ENCODE data around the gene NDUFA6.
"Not testable (repeated sequence)": the region's sequence is repeated elsewhere in the genome, so short reads cannot be mapped to it uniquely, and the experiment has no call there.

Gene NDUFA6

DNA sequence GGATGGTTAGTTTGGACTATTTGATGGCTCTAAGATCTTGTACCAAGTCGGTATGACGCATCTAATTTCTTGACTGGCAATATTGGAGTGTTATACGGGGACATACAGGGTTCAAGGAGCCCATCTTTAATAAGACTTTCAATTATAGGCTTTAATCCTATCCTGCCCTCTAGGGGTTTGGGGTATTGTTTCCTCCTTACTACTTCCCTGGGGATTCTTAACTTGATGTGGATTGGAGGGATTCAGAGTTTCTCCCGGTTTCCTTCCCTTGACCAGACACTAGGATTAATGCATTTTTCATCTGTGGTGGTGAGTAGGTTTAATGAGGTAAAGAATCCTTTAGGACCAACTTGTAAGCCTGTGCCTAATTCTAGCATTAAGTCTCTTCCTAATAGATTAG is 21.2 kb upstream of the NDUFA6 start:
- no peak for DNase-seq

DNA sequence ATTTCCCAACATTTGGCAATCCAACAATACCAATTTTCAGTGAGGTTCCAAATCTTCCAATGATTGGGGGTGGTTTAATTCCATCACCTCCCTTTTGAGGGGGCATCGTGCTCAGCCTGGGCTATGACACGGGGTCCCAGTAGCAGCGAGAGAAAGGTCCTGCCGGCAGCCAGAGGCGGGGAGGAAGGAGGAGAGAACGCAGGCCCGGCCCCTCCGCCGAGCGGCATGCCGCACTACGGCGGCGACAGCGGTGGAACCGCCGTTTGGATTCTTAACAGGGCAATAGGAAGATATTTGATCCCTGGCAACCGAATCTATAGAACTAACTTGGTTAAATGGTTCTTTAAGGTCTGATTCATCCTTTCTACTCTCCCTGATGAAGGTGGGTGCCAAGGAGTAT is 18.3 kb upstream of the NDUFA6 start:
- DNase-seq: no peak

DNA sequence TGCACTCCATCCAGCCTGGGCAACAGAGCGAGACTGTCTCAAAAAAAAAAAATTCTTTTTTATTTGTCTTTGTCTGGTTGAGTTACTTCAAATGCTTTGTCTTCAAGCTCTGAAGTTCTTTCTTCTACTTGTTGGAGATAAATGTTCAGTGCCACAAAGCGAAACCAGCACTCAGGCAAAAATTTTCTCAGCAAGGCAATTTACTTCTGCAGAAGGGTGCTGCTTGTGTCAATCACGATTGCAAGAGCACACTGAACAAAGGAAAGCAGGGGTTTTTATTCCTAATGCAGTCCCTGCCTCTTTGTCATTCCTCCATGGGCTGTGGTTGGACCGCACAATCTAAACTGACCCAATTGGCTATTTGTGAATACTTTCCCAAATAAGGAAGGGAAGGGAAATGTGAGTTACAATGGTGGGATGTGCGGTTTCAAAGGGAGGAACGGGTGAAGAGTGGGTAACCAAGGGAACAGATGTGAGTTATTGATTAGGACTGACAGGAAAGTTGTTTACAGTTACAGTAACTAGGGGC is 13.8 kb upstream of the NDUFA6 start:
- DNase-seq: not testable (repeated sequence)

DNA sequence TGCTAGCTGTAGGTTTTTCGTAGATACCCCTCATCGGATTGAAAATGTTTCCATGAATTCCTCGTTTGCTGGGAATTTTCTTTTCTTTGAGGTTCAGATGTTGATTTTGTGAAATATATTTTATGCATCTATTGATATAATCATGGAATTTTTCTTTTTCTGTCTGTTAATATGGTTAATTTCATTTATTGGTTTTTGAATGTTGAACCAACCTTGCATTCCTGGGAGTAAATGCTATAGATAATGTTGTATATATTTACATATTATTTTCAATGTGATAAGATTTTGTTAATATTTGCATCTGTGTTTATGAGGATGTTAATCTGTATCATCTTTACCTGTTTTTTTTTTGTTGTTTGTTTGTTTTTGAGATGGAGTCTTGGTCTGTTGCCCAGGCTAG is 10.6 kb upstream of the NDUFA6 start:
- no peak for DNase-seq

DNA sequence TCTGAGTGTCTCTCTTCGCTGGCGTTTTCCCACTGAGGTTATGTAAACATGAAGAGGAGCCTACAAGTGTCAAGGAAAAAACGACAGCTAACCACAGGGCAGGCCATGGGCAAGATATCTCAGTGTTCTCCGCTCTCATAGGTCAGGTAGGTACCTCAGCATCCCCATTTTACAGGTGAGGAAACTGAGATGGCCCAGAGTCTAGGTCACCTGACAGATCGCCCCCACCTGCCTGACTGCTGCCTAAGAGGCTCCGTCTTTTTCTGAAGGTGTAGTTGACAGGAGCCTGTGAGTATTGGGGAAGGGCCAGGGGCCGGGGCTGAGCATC is 847 bp upstream of the NDUFA6 start:
- DNase-seq: no peak

DNA sequence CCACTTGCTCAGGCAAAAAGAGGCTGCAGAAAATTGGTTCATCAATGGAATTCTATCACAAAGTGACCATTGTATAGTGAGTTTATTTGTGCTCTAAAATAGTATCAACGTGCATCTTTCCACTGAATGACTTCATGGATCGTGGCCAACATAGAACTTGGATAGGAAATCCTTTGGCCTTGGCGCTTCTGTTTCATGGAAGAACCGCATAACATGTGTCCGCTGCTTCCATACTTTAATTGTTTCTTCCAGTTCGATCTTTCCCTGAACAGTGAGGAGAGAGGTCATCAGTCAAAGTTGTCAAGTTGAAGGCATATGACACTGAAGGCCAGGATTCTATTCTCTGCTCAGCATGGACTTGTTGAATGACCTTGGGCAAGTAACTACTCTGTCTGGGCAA is 4.5 kb downstream of the NDUFA6 start:
- DNase-seq: no peak

DNA sequence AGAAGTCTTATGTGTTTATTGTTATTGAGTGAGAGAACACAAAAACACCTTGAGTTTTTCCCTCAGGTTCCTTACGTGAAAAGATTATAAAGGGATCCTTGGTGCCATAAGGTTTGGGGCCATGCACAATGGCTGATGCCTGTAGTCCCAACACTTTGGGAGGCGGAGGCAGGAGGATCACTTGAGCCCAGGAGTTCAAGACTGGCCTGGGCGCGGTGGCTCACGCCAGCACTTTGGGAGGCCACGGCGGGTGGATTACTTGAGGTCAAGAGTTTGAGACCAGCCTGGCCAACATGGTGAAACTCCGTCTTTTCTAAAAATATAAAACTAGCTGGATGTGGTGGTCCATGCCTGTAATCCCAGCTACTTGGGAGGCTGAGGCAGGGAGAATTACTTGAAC is 5.7 kb downstream of the NDUFA6 start:
- DNase-seq: no peak

DNA sequence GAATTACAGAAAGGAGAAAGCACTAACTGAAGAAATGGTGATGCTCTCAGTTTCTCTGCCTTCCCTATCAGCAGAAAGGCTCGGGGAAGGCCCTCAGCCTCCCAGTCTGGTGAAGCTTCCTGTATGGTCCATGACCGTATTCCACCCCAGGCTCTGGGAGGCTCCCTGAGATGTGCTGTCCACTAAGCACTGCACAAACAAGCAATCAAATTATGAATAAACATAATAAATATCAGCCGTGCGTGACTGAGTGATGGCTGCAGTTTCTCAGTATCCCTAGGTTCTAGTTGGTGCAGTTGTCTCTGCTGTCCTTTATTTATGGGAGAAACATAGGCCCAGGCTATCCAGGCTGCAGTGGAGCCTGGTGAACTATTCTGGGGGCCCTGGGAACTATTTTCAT is 7.5 kb downstream of the NDUFA6 start:
- no peak for DNase-seq

DNA sequence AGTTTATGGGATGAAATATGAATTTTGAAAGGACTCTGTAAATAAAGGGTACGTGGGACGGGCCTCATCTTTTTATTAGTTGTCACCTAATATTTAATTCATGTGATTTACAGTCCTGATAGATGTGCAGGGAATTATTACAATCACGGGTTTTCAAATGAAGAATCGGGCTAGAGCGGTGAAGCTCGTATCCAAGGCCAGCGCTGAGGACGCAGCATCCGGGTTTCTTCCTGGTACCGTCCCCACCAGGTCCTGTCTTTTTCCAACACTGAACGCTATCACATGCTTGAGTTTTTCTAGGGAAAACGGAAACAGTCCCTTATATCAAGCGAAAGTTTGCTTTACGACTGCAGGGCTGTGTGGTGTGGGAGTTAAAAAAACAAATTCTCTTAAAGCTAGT is 10.3 kb downstream of the NDUFA6 start:
- DNase-seq: no peak

DNA sequence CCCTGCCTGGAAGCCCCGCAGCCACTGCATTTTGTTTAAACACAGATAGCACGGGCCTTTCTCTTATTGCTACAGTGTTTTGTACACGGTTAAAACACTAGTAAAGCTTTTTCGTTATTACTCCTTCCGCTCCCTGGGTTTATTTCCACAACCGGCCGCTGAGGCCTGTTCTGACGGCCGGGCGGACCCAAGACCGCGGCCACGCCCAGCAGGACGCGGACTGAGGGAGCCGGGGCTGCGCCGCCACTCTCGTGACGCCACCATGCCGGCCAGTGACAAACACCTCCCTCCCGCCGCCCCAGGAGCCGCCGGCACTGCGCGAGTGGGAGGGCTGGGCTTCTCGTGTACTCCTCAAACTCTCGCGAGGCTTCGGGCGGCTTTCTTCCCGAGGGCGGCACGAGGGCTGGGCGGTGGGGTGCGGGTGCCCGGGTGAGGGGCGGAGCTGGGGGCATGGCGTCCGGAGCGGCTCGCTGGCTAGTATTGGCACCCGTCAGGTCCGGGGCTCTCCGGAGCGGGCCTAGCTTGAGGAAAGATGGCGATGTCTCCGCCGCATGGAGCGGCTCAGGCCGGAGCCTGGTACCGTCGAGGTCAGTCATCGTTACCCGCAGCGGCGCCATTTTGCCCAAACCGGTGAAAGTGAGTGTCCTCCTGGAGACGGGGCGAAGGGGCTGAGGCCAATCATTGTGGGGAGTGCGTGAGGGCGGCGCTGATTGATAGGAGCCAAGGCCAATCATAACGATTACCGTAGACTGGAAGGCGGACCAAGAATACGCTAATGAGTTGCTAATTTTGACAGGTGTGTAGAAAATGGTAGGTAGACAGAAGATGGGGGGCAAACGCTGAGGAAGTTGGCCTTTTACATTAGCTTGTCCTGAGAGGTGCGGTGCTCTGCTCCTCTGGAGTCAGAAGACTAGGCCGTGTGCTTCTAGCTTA is 11.0 kb downstream of the NDUFA6 start, which contains the start of gene SMDT1:
SMDT1 (plus strand) TSS at position 382 of the 933 bp plus-strand sequence; CDS start at position 451, 69 bp downstream.
- DNase-seq: peak; percentile 95

DNA sequence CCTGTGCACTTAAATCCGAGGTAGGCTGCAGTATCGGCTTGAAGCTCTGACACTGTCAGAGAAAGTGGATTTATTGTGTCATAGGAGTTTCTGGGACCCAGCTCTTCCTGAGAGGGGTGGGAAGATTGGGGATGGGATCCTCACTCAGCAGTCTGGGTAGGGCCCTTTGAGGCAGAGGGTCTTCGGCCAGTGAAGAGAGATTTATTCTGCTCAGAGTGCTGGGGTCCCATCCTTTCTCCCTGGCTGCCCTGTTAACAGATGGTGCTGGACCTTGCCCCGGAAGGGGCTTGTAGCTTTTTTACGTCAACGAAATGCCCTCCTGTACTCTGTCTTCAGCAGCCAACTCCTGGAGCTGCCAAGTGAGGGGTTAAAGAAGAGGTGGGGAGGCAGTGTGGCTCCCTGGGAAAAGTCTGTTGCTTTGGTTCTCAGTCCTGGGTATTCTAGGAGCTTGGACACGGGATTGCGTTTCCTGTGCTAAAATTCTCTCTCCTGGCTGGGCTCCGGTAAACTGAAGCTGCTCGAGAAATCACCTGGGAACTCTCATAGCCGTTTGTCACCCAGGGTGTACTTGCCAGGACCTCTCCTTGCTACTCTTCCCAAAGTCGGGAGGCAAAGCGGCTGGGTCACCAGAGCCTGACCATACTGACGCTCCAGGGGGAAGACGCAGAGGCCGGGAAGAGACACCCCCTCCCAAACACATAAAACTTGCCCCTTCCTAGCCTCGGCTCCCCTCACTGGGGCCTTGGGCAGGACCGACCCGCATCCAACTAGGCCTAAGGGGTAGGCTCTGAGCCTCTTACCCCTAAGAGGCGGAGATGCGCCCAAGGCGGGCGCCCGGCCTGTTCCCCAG is 11.9 kb downstream of the NDUFA6 start:
- DNase-seq: no peak

DNA sequence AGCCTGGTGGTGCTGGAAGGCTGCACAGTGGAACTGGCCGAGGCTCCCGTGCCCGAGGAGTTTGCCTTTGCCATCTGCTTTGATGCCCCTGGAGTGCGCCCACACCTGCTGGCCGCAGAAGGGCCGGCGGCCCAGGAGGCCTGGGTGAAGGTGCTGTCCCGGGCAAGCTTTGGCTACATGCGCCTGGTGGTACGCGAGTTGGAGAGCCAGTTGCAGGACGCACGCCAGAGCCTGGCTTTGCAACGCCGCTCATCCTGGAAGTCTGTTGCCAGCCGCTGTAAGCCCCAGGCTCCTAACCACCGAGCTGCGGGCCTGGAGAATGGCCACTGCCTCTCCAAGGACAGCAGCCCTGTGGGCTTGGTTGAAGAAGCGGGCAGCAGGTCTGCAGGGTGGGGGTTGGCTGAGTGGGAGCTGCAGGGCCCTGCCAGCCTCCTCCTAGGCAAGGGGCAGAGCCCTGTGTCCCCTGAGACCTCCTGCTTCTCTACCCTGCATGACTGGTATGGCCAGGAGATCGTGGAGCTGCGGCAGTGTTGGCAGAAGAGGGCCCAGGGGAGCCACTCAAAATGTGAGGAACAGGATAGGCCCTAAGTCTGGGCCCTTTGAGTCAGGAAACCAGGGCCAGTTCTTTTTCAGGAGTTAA is 13.0 kb downstream of the NDUFA6 start:
- DNase-seq: no peak

DNA sequence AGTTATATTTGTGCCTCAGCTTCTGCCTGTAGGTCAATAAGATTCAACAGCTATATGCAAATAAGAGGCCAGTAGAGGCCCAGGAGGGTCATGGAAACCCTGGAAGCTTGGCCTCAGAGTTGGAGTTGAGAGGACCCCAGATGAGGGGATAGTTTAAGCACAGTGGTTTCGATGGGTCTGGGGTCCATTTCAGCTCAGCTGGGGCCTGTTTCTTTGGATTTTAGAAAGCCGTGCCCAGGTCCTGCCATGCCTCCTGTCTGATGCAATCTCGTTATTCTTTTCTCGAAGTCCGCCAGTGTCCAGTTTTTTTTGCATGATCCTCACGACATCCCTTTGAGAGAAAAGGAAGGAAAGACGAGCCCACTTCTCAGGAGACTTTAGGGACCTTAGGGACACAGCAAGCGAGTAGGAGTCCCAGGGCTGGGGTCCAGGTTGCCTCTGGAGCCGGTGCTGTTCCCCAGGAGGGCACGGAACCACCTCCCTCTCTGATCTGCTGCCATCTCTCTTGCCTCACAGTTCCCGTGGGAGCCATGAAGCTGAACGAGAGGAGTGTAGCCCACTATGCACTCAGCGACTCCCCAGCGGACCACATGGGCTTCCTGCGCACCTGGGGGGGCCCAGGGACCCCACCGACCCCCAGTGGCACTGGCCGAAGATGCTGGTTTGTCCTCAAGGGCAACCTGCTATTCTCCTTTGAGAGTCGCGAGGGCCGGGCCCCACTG is 13.6 kb downstream of the NDUFA6 start:
- no peak for DNase-seq

DNA sequence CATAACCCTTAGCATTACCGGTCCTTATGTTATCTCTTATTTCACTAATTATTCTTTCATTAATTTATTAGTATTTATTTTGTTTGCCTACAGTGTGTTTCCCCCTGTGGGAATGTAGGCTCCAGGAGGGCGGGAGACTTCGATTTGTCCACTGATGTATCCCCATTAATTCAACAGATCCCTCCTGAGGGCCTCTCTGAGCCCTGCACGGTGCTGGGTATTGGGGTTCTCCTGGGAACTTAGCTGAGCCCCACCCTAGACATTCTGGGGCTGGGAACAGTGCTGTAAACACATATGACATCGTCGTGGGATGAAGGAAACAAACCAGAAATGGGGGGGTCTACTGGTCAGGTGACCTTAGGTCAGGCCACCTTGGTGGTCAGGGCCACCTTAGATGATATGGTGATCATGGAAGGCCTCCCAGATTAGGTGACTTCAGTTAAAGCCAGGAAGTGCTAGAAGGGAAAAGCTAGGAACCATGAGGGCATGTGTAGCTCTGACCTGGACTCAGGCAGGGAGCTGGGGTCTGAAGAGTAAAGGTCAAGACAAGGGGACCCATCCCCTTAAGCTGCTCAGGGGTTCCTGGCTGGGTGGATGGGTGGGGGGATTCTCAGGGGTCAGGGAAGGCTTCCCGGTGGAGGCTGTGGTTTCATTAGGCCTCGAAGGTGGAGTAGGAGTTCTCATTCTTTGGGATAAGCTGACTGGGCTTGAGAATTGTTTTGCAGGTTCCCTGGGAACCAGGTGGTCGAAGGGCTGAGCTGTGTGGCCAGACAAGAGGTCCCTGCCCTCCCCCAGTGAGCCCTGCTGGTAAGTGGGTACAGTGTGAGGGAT is 15.5 kb downstream of the NDUFA6 start:
- DNase-seq: no peak

DNA sequence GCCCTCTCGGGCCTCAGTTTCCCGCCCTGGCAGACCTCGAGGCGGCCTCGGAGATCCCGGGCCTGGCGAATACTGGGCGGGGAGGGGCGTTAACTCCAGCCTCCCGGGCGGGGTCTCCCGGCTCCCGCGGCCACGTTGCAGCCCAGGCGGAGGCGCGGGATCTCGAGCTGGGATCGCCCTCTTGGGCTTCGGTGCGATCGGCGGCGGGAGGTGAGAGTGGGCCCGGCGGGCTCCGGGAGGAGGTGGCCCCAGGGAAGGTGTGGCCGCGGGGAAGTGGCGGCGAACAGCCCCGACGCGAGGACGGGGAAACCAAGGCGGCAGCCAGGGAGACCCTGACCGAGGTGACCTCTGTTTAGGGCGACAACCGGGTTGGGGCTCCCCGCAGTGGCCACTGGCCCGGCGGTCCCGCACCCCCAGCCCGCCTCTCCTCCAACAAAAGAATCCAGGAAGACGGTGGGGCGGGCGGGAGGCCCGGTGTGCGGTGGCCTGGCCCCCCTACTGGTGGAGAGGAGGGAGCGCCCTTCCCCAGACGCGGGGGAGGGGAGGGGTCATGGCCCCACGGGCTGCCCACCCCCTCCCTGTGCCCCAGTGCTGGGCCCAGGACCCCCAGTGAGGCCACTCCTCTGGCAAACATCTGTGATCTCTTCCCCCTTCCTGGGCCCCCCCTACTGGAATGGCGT is 16.3 kb downstream of the NDUFA6 start, which contains the start of gene PHETA2:
PHETA2 (plus strand) TSS at position 117 of the 680 bp plus-strand sequence. CDS start 3,046 bp downstream, outside the sequence.
- DNase-seq: no peak

DNA sequence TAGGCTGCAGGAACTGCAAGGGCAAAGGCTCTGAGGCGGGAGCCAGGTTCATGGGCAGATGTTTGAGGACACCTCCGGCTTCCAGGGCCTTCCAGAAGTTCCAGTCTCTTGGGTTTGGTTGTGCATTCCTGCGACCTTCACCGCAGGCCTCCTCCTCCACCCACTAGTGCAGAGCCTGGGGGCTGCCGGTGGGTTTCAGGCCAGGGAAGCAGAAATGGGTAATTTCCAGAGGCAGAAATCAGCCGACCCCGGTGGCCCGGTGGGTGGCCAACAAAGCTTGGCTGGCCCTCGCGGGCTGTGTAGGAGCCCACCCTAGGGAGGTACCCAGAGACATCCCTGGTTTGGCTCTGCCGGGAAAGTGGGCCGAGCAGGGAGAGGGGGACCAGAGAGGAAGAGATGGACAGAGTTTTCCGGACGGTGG is 16.9 kb downstream of the NDUFA6 start:
- no peak for DNase-seq

DNA sequence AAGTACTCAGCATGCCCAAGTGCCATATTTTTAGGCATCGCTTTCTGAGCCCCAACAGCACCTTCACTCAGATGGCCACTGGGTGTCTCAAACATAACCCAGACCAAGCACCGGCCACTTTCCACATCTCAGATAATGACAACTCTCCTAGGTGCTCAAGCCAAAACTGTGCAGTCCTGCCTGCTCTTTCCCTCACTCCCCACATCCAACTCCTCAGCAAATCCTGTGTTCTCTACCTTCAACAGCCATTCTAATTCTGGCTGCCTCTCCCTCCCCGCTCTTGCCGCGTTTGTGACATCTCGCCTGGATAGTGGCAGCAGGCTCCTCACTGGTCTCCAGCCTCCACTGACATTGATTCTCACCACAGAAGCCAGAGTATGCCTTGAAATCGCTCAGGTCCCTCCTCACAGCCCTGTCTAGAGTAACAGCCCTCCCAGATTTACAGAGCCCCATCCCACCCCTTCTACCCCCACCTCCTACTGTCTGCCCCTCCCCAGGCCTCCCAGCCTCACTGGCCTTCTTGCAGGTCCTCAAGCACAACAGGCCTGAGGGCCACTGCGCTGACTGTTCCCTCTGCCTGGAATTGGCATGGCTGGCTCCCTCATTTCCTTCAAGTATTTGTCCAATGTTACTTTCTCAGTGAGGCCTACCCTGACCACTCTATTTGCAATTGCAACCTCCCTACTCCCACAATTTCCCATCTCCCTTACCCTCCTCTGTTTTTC is 17.8 kb downstream of the NDUFA6 start:
- DNase-seq: no peak

DNA sequence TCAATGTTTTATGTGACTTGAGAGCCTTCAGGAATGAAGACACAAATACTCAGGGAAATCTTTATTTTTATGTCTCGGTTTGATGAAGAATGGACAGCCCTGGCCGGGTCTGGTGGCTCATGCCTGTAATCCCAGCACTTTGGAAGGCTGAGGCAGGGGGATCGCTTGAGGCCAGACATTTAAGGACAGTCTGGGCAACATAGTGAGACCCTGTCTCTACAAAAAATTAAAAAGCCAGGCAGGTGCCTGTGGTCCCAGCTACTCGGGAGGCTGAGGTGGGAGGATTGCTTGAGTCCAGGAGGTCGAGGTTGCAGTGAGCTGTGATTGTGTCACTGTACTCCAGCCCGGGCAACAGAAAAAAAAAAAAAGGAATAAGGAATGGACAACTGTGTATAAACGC is 19.1 kb downstream of the NDUFA6 start:
- not testable (repeated sequence) for DNase-seq

DNA sequence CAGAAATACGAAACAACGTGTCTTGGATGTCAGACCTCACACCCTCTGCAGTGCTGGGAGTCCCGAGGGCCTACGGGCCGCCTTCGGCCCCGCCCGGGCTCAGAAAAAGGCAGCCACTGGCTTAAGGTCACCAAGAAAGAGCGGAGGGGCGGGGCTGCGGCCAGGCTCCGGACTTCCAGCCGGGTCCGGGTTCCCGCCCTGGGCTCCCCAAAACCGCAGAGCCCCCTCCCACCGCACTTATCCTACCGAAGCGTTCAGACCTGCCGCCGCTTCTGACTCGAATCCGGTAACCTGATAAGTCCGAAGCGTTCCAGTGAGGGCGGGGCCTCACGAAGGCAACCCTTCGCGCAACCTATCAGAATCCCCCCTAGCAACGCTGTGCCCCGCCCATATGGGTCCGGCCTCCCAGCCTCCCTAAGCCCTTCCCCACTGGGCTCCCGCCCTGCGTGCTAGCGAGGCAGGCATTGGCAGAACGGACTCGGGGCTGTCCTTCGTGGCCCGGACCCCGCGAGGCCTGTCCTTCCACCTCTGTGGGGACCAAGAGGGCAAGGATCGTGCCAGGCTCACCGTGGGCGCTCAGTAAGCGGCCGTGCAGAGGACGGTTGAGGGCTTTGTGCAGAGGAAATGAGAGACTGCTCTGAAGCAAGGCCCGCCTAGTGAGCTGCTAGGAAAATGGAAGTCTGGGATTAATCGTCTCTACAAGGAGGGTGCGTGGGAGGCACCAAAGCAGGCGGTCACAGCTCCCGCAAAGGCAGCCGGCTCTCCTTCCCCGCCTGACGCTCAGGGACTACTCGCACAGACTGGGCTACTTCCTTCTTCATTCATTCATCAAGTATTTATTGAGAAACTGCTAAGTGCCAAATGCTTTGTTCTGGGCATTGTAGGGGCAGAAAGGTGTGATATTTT is 19.8 kb downstream of the NDUFA6 start, which contains the start of gene NAGA:
NAGA (minus strand) TSS at position 296 of the 906 bp plus-strand sequence. CDS start 515 bp downstream, outside the sequence.
- DNase-seq: peak; percentile 87

All from NCI-H510A (cell line).